CD4-positive, alpha-beta T cell treated with Interleukin-15 for 4 hours (primary cell): ENCODE measurements around the gene CRAMP1.

Source experiments
- DNase-seq: peaks from one replicate; pipeline ENCODE4 v3.0.0-alpha.2; 2020; ENCODE audit warnings: low spot score

CRAMP1 gene

DNA sequence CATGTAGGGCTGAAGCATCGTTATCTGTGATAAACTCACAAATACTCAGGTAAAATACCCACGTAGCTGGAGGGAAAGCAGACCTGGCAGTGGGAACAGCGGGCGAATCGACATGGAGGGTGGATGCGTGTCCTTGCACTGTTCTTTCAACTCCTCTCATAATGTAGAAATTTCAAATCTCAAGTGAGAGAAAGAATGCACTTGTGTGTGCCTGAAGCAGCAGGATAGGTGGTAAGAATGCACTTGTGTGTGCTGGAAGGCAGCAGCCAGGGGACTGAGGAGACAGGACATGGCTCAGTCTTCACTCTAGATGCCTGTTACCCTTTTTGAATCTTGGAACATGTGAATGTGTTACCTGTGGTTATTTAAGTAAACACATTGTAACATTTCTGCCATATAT, 10.7 kb upstream of the CRAMP1 start:
- no peak for DNase-seq

- DNase-seq: no peak
Measured at GRCh38 chr16:1602285-1602684, 9.9 kb upstream of the CRAMP1 start.

DNA sequence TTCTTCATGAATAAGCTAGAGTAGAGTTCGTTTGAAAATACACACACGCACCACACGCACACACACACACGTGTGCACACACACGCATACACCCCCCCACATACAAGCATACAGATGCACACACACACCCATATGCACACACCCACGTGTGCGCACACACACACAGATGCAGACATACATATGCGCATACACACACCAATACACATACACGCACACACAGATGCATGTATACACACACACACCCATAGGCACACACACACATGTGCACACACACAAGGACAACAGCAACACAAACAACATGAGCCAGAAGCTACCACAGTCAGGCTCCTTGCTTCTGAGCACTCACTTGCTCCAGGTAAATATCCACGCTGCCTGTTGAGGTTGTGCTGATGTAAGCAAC, 5.4 kb upstream of the CRAMP1 start:
- DNase-seq: no peak

- no peak for DNase-seq
Measured at GRCh38 chr16:1607971-1608370, 4.2 kb upstream of the CRAMP1 start.

DNA sequence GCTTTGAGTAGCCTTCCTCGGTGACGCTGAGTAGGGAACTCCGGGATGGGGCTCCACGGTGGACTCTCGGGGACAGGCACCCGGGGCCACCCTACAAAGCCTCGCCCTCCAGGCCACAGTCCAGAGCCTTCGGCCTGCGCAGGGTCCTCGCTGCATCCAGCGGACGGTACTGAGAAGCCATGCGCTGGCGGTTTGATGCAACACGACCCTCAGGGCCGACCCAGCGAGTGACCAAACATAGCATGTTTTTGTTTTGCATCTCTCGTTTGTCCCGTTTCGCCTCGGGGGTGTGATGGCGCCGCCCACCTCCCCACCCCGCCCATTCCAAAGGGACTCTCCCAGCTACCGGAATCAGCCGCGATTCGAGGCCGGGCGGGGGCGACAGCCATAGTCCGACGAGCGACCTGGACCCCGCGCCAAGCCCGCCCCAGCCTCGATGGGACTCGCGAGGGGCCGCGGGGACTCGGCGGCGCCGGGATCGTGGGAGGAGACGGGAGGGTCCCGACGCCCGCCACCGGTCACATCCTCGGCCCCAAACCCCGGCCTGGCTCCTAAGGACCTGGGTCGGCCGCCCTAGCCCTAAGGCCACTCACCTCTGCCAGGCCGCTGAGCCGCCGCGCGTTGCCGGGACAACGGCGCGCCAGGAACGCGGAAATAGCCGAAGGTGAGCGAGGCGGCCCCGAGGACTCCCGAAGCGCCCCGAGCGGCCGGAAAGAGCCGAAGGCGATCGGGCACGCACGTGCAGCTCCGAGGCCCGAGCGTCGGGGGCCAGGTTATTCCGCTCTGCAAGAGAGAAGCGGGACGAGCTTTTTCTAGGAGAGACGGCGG, 1.9 kb upstream of the CRAMP1 start:
- peak; percentile 90 for DNase-seq

GRCh38 chr16:1610899-1611632, 1.1 kb upstream of the CRAMP1 start:
- no peak for DNase-seq

DNA sequence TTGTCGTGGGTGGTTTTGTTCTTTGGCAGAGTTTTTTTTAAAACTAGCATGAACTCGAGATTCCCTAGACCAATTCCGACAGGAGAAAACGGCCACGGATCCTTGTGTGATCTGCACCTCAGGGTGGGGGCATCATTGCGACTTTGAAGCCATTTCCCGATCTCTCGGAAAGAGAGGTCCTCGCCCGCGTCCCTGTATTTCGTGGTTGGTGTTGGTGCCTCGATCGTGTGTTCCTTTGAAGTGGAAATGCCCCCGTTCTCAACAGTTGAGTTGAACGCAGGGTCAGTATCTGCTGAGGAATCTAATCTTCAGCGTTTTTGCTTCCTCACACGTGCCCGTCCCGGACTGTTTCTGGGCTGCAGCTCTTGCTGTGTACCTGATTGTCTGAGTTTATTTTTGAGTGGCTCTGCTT, 1.1 kb downstream of the CRAMP1 start:
- no peak for DNase-seq

DNA sequence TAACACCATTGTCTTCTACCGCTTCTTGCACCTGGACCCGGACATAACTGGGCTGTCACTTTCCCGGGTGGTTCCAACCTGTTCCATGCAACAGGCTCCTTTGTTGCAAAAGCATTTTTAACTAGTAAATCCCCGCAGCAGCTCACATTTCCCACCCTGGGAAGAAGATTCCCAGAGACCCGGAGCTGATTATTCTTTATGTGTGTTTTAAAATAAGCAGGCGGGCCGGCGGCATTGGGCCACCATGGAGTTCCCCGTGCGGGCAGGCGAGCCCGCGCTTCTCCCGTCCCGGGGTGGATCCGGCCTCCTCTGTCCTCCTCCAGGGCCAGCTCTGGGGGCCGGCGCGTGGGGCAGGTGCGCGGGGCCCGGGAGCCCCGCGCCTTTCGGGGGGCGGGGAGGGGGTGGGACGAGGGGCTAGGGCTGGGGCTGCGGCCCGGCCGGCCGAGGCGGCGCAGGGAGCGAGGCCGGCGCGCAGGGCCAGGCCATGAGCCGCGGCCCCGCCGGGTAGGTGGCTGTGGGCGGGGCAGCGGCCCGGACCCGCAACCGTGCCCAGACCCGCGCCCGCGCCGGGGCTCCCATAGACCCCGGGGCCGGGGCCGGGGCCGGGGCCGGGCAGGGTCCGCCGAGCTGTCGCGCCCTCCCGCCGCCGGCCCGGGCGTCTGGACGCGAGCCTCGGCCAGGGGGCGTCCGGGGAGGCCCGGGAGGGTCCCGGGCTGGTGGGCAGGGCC, 1.7 kb downstream of the CRAMP1 start:
- no peak for DNase-seq

- DNase-seq: no peak
Measured at GRCh38 chr16:1614456-1615102, 2.4 kb downstream of the CRAMP1 start.

DNA sequence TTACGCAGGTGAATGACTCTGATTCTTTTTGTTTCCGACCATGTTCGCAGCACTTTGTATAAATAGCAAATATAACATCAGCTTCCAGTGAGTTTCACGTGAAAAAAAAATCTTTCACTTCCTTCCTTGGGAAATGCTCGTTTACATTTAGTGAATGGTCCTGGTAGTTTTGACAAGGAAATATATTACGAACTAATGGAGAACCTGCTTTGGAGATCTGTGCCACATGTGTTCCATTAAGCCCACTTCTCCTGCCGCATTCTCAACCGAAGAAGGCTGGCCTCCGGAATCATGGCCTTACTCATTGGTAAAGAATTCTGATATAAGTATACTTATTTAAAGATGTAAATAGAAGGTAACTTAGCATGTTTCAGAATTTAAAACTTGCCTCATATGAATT, 3.6 kb downstream of the CRAMP1 start:
- DNase-seq: no peak

DNA sequence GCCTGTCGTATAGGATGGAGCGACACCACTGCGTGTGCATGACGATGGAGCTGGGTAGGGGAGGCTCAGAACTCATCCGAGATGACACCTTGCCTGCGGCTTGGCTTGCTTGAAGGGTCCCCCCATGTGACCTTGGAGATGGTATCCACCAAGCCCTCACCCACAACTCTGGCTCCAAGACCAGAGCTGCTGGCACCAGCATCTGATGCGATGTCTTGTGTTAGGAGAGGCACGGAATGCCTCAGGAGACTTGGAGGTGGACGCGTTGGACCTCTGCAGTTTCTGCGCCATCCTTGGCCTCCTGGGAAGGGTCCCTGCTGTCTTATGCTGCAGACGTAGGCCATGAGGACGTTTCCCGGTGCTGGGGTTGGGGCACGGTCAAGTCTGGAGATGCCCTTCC, 7.8 kb downstream of the CRAMP1 start:
- no peak for DNase-seq

GRCh38 chr16:1620391-1620790, 8.2 kb downstream of the CRAMP1 start:
- no peak for DNase-seq

- DNase-seq: no peak
Measured at GRCh38 chr16:1621851-1622250, 9.7 kb downstream of the CRAMP1 start.

DNA sequence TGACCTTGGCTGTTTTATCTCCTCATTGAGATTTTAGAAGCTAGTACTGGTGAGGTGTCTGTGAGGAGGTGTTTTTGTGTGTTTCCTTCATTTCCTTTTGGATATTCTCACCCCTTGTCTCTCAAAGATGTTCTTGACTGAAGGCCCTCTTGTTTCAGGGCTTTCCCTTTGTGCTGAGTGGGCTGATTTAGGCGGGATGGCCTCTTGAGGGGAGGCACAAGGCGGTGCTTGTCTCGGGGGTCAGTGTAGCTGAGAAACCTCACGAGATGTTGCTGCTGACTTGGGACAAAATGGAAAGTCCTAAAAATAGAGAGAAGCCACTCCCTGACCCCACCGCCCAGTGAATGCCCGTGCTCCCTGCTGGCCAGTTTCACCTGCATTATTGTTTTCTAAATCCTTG, 14.2 kb downstream of the CRAMP1 start:
- DNase-seq: no peak

- DNase-seq: no peak
Measured at GRCh38 chr16:1626776-1627175, 14.6 kb downstream of the CRAMP1 start.

GRCh38 chr16:1630450-1631213, 18.5 kb downstream of the CRAMP1 start:
- DNase-seq: no peak

DNA sequence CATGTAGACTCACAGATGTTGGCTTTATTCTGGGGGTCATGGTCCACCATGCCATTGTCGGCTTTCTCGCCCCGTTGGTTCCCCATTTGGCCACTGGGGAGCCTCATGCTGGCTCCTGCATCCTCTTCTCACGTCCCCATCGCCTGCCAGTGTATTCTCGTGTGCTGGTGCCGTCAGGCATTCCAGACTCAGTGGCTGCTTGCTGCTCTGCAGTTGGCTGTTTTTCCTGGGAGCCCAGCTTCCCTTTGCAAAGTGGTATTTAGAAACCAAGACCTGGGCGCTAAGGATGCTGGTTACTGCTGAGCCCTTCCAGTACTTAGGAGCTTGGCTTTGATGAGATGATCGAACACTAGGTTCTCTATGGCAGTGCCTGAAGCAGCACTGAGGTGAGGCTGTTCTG, 19.1 kb downstream of the CRAMP1 start:
- no peak for DNase-seq

DNA sequence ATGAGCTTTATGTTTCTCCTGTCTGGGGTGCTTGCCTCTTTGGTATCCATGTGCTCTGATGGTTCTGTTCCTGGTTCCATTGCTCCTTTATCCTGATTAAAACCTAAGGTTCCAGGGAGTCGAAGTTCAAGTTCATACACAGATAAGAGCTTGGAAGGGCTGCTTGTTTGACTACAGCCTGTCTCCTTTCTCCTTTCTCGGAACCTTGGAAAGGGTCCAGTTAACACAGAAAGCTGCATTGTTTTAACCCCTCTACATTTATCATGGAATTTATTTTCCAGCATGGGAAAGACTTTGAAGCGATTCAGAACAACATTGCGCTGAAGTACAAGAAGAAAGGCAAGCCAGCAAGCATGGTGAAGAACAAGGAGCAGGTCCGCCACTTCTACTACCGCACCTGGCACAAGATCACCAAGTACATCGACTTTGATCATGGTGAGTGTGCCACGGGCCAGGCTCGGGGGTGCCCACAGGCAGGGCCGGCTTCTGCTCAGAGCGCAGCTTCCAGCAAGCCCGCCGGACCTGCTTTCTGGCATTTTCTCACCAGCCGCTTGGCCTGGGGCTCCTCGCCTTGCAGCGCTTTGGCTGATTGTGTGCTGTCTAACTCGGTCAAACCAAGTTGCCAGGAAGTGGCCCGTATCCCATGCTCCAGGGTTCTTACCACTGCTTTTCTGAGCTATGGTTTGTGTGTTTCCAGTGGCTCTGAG, 19.9 kb downstream of the CRAMP1 start:
- no peak for DNase-seq

- DNase-seq: no peak
Measured at GRCh38 chr16:1632638-1632970, 20.4 kb downstream of the CRAMP1 start.

GRCh38 chr16:1633310-1633709, 21.1 kb downstream of the CRAMP1 start:
- no peak for DNase-seq

DNA sequence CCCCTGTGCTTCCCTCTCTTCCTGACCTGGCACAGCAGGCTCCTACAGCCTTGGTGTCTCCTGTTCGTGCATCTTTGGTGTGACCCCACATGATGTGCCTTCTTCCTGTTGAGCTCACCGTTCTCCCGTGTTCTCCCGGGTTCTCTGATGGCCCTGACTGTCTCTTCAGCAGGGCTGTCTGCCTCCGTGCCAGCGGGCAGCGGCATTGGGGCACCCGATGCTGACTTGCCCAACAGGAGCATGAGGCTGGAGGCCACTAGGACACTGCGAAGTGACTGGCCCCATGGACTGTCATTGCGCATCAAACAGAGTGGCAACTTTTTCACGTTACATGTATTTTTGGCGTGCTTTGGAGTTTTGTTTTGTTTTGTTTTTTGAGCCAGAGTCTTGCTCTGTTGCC, 22.4 kb downstream of the CRAMP1 start:
- no peak for DNase-seq
